Natural killer cell (primary cell): ENCODE measurements around the gene PCDHGA7. TPM values are rescaled to one million over a fixed set of nuclear protein-coding genes. Genes with fewer than 3 reads are reported as not detected.

Source experiments
- ATAC-seq, 3 donors: fragments of 150-1000 bp in 2 of 3; fragments of 200-7000 bp in 1 of 3; cut with Tn5 transposase; 1 replicate in 1 of 3; 2 replicates in 2 of 3; pipeline ENCODE4 v1.10.0; 2021; ENCODE audit warnings: mild to moderate bottlenecking in 2 of 3, moderate library complexity in 2 of 3
- DNase-seq, 2 donors: peaks; one replicate each; pipeline versions ENCODE4 v3.0.0 to v3.0.0-alpha.2; 2013 to 2021; ENCODE audit warnings: mixed read lengths in 1 of 2
- H3K27ac ChIP-seq: one replicate; pipeline ENCODE4 v1.5.1; 2013; ENCODE audit warnings: mild to moderate bottlenecking, low read length
- H3K27me3 ChIP-seq: one replicate; pipeline ENCODE4 v1.6.1; 2013; ENCODE audit warnings: low read length; ENCODE audit not compliant: control insufficient read depth, insufficient read depth
- H3K36me3 ChIP-seq: one replicate; pipeline ENCODE4 v1.6.1; 2013; ENCODE audit warnings: low read length; ENCODE audit not compliant: control insufficient read depth, insufficient read depth
- H3K4me1 ChIP-seq: one replicate; pipeline ENCODE4 v1.6.1; 2013; ENCODE audit warnings: low read length; ENCODE audit not compliant: control insufficient read depth, insufficient read depth
- H3K4me3 ChIP-seq: one replicate; pipeline ENCODE4 v1.5.1; 2013; ENCODE audit warnings: low read length
- H3K9me3 ChIP-seq: one replicate; pipeline ENCODE4 v1.6.1; 2013; ENCODE audit warnings: low read length; ENCODE audit not compliant: control insufficient read depth, insufficient read depth
- H3K27ac Mint-ChIP-seq, 2 donors: one replicate each; pipeline ENCODE4 v1.8.0; 2022; ENCODE audit warnings: mild to moderate bottlenecking in 2 of 2, mixed read lengths in 2 of 2, moderate library complexity in 1 of 2
- H3K27me3 Mint-ChIP-seq, 2 donors: one replicate each; pipeline ENCODE4 v1.8.0; 2022; ENCODE audit warnings: low read depth in 2 of 2, mixed read lengths in 2 of 2
- H3K36me3 Mint-ChIP-seq: one replicate; pipeline ENCODE4 v1.8.0; 2022; ENCODE audit warnings: mixed read lengths
- H3K4me1 Mint-ChIP-seq, 2 donors: one replicate each; pipeline ENCODE4 v1.8.0; 2022; ENCODE audit warnings: mixed read lengths in 2 of 2
- H3K4me3 Mint-ChIP-seq: one replicate; pipeline ENCODE4 v1.8.0; 2022; ENCODE audit warnings: mild to moderate bottlenecking, moderate library complexity, mixed read lengths
- H3K9me3 Mint-ChIP-seq, 2 donors: one replicate each; pipeline ENCODE4 v1.8.0; 2022; ENCODE audit warnings: mixed read lengths in 2 of 2
- CTCF ChIP-seq: fragments of 200-600 bp; IDR thresholded peaks from one replicate; pipeline ENCODE4 v1.8.0; 2022; ENCODE audit warnings: antibody characterized with exemption
- WGBS: methylation state at CpG from one replicate; pipeline ENCODE4 v1.1.7; 2013; ENCODE audit warnings: missing lambda C conversion rate; ENCODE audit not compliant: insufficient coverage; 5-methylcytosine and 5-hydroxymethylcytosine counted together
- intact Hi-C: fragments of 100-400 bp; cut with micrococcal nuclease; formaldehyde crosslinking; loops from one replicate; pipeline ENCODE4 v1.14.2; 2022
- total RNA-seq, 4 donors: library from RNA; stranded (reverse); fragments of 120-200 nt in 1 of 4; gene quantifications; one replicate each; pipeline versions ENCODE4 v1.2.3 to v1.2.4, GENCODE V29; 2013 to 2022

The PCDHGA7 gene
- total RNA-seq, 3 donors from 2014 or later (not counting 1 experiment from before 2014, with no cell fraction given): 0.26 to 0.68 TPM; not detected in 1

GRCh38 chr5:141422742-141423291 is 40.3 kb downstream of the PCDHGA7 start:
- H3K9me3 Mint-ChIP-seq: peaks cover 0 to 4% of the 10 kb centered on the region in 2 donors
- Histone ChIP-seq H3K36me3 (no peaks in the 10 kb centered on the region), H3K27me3 (peaks cover 64% of the 10 kb centered on the region), H3K4me1 (peaks cover 6% of the 10 kb centered on the region), H3K27ac (no peak overlapping the region), H3K9me3 (peaks cover 33% of the 10 kb centered on the region), H3K4me3 (no peak overlapping the region)
- no peak overlapping the region for H3K27ac Mint-ChIP-seq
- DNase-seq (no peak), ATAC-seq (no peak)
- H3K4me1 Mint-ChIP-seq: peaks cover 4 to 12% of the 10 kb centered on the region in 2 donors
- WGBS: 32% methylated on average over 42 of the region's 42 CpGs
- peaks cover 11% of the 10 kb centered on the region for H3K36me3 Mint-ChIP-seq
- TF ChIP-seq CTCF: no peak
- no peak overlapping the region for H3K4me3 Mint-ChIP-seq
- intact Hi-C loops: loop anchor here (5.0 kb wide), 1 partner anchor 36 kb away; the partner anchor contains the start of gene PCDHGB4
- H3K27me3 Mint-ChIP-seq: peaks cover 47 to 50% of the 10 kb centered on the region in 2 donors

- intact Hi-C loops: no loop called here
- TF ChIP-seq CTCF: no peak
- no peak overlapping the region for H3K4me3 Mint-ChIP-seq
- ATAC-seq (no peak), DNase-seq (no peak)
- H3K4me1 Mint-ChIP-seq: peaks cover 8 to 16% of the 10 kb centered on the region in 2 donors
- H3K27me3 ChIP-seq: peaks cover 64% of the 10 kb centered on the region
- H3K9me3 Mint-ChIP-seq: peaks cover 0 to 11% of the 10 kb centered on the region in 2 donors
- no peak overlapping the region for H3K4me3 ChIP-seq
- peaks cover 15% of the 10 kb centered on the region for H3K4me1 ChIP-seq
- peaks cover 35 to 43% of the 10 kb centered on the region in 2 donors for H3K27me3 Mint-ChIP-seq
- peaks cover 9% of the 10 kb centered on the region for H3K36me3 Mint-ChIP-seq
- H3K36me3 ChIP-seq: no peaks in the 10 kb centered on the region
- H3K27ac Mint-ChIP-seq: no peak overlapping the region
- no peak overlapping the region for H3K27ac ChIP-seq
- H3K9me3 ChIP-seq: peaks cover 28% of the 10 kb centered on the region
- 61% methylated on average over 53 of the region's 53 CpGs for WGBS
These were observed 45.4 kb downstream of the PCDHGA7 start for GRCh38 chr5:141427783-141428426.

GRCh38 chr5:141430332-141431113 is 48.0 kb downstream of the PCDHGA7 start, which contains the start of gene PCDHGA12:
TSS of gene PCDHGA12 (plus strand) at chr5:141430507. CDS start at chr5:141430760, 253 bp downstream.
- TF ChIP-seq CTCF: peak; percentile 8
- intact Hi-C loops: no loop called here

More at GRCh38 chr5:141430332-141431113, 48.0 kb downstream of the PCDHGA7 start, which contains the start of gene PCDHGA12:
- peaks cover 24% of the 10 kb centered on the region for H3K9me3 ChIP-seq
- H3K27me3 ChIP-seq: peaks cover 66% of the 10 kb centered on the region
- H3K4me3 Mint-ChIP-seq: peak within 1 kb of the TSS; percentile 68
- WGBS: 19% methylated on average over 33 of the region's 33 CpGs
- ATAC-seq: peak; percentile 54 to 64 (median 60)
- DNase-seq: no peak
- no peak within 1 kb of the TSS for H3K27ac ChIP-seq
- H3K9me3 Mint-ChIP-seq: peaks cover 3 to 14% of the 10 kb centered on the region in 2 donors
- peaks cover 9% of the 10 kb centered on the region for H3K36me3 Mint-ChIP-seq
- H3K4me1 ChIP-seq: peaks cover 15% of the 10 kb centered on the region
- peaks cover 8 to 16% of the 10 kb centered on the region in 2 donors for H3K4me1 Mint-ChIP-seq
- H3K27me3 Mint-ChIP-seq: peaks cover 34 to 43% of the 10 kb centered on the region in 2 donors
- no peaks in the 10 kb centered on the region for H3K36me3 ChIP-seq
- H3K27ac Mint-ChIP-seq: peak within 1 kb of the TSS in 1 of 2 donors; percentile 54
- H3K4me3 ChIP-seq: peak within 1 kb of the TSS; percentile 7
